K562 (cell line): ENCODE data around the gene PSRC1. TPM values are rescaled to one million over a fixed set of nuclear protein-coding genes. Genes with fewer than 3 reads are reported as not detected.

Source experiments
- BACH1 ChIP-seq: fragments of 200-800 bp; sonication (Bioruptor generic); IDR thresholded peaks from 2 replicates; pipeline ENCODE4 v1.6.1; 2016; ENCODE audit warnings: missing genetic modification characterization, missing compliant biosample characterization
- CBX1 ChIP-seq: sonication (generic); IDR thresholded peaks from 2 replicates; pipeline ENCODE4 v1.6.1; 2016; ENCODE audit warnings: antibody characterized with exemption, low read depth, mild to moderate bottlenecking
- ERF ChIP-seq: fragments of 450-650 bp; formaldehyde crosslinking; IDR thresholded peaks from 2 replicates; pipeline ENCODE4 v1.4.0; 2020; ENCODE audit warnings: mild to moderate bottlenecking, mixed read lengths
- KAT7 ChIP-seq: sonication (generic); formaldehyde crosslinking; IDR thresholded peaks from 2 replicates; pipeline ENCODE4 v1.8.0; 2022; ENCODE audit warnings: missing genetic modification reagents, mild to moderate bottlenecking, borderline replicate concordance
- RAD51 ChIP-seq: fragments of 450-650 bp; IDR thresholded peaks from 2 replicates; pipeline ENCODE4 v1.7.1; 2016; ENCODE audit warnings: low read depth, mild to moderate bottlenecking, borderline replicate concordance
- ZNF699 ChIP-seq: fragments of 250-450 bp; sonication (Bioruptor Pico); IDR thresholded peaks from 2 replicates; pipeline ENCODE4 v1.8.0; 2021; ENCODE audit warnings: mild to moderate bottlenecking, moderate library complexity; ENCODE audit not compliant: insufficient replicate concordance
- polyA plus RNA-seq, 8 experiments: library from polyadenylated mRNA; depleted of rRNA in 4 of 8; stranded (reverse) in 5 of 8; unstranded in 3 of 8; fragments of >200 nt; fragmentation: Nextera tagmentation in 2 of 8; fragmentation: Illumina TruSeq in 1 of 8; extraction: Ambion mirVana in 2 of 8; extraction: Trizol in 1 of 8; gene quantifications; 2 replicates each; pipeline versions ENCODE4 v1.2.1 to v1.2.3, GENCODE V29; 2011 to 2014; ENCODE audit warnings: inconsistent platforms in 1 of 8, missing spikeins in 1 of 8
- total RNA-seq, 7 experiments: library from RNA; depleted of rRNA in 6 of 7; stranded (reverse); fragments of >200 nt in 6 of 7; fragmentation: Illumina TruSeq in 2 of 7; extraction: Trizol in 2 of 7; gene quantifications; 2 replicates each; pipeline versions ENCODE4 v1.2.1 to v1.2.3, GENCODE V29; 2011 to 2021; ENCODE audit warnings: low replicate concordance in 1 of 7
- TF ChIP-seq, protein P1 (sequence below): fragments of 200-800 bp; sonication (Bioruptor generic); IDR thresholded peaks from 2 replicates; pipeline ENCODE4 v1.6.1; 2016; ENCODE audit warnings: missing genetic modification characterization, missing compliant biosample characterization
- TF ChIP-seq, protein P2 (sequence below): fragments of 250-450 bp; sonication (Bioruptor Pico); IDR thresholded peaks from 2 replicates; pipeline ENCODE4 v1.4.0; 2020

PSRC1 gene
- total and polyA plus RNA-seq, 9 of the 15 experiments (the other 6 are each of a cell fraction or from before 2014, with no cell fraction given) = 6.5 to 65.2 (median 39.3) TPM

DNA sequence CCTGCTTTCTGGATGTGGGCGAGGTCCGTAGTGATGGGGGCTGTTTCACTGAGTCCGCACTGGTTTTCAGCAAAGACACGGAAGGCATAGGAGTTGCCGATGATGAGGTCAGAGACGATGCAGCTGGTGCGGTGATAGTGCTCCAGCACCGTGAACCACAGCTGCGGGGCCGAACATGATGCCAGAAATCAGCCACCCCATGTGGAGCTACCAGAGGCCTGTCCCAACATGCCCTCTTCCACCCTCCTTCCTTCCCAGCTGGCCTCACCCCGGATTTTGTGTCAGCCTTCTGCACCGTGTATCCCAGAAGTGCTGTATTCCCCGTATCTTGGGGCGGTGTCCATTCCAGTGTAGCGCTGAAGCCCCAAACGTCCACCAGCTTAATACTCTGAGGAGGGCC is 13.8 kb upstream of the PSRC1 start (continued):
- TF ChIP-seq, protein P1, sequence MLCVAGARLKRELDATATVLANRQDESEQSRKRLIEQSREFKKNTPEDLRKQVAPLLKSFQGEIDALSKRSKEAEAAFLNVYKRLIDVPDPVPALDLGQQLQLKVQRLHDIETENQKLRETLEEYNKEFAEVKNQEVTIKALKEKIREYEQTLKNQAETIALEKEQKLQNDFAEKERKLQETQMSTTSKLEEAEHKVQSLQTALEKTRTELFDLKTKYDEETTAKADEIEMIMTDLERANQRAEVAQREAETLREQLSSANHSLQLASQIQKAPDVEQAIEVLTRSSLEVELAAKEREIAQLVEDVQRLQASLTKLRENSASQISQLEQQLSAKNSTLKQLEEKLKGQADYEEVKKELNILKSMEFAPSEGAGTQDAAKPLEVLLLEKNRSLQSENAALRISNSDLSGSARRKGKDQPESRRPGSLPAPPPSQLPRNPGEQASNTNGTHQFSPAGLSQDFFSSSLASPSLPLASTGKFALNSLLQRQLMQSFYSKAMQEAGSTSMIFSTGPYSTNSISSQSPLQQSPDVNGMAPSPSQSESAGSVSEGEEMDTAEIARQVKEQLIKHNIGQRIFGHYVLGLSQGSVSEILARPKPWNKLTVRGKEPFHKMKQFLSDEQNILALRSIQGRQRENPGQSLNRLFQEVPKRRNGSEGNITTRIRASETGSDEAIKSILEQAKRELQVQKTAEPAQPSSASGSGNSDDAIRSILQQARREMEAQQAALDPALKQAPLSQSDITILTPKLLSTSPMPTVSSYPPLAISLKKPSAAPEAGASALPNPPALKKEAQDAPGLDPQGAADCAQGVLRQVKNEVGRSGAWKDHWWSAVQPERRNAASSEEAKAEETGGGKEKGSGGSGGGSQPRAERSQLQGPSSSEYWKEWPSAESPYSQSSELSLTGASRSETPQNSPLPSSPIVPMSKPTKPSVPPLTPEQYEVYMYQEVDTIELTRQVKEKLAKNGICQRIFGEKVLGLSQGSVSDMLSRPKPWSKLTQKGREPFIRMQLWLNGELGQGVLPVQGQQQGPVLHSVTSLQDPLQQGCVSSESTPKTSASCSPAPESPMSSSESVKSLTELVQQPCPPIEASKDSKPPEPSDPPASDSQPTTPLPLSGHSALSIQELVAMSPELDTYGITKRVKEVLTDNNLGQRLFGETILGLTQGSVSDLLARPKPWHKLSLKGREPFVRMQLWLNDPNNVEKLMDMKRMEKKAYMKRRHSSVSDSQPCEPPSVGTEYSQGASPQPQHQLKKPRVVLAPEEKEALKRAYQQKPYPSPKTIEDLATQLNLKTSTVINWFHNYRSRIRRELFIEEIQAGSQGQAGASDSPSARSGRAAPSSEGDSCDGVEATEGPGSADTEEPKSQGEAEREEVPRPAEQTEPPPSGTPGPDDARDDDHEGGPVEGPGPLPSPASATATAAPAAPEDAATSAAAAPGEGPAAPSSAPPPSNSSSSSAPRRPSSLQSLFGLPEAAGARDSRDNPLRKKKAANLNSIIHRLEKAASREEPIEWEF (CRISPR knock-in tag) = no peak
- TF ChIP-seq RAD51 = no peak
- TF ChIP-seq CBX1 = no peak
- TF ChIP-seq KAT7 (CRISPR knock-in tag) = no peak
- TF ChIP-seq BACH1 (tag) = no peak
- TF ChIP-seq, protein P2, sequence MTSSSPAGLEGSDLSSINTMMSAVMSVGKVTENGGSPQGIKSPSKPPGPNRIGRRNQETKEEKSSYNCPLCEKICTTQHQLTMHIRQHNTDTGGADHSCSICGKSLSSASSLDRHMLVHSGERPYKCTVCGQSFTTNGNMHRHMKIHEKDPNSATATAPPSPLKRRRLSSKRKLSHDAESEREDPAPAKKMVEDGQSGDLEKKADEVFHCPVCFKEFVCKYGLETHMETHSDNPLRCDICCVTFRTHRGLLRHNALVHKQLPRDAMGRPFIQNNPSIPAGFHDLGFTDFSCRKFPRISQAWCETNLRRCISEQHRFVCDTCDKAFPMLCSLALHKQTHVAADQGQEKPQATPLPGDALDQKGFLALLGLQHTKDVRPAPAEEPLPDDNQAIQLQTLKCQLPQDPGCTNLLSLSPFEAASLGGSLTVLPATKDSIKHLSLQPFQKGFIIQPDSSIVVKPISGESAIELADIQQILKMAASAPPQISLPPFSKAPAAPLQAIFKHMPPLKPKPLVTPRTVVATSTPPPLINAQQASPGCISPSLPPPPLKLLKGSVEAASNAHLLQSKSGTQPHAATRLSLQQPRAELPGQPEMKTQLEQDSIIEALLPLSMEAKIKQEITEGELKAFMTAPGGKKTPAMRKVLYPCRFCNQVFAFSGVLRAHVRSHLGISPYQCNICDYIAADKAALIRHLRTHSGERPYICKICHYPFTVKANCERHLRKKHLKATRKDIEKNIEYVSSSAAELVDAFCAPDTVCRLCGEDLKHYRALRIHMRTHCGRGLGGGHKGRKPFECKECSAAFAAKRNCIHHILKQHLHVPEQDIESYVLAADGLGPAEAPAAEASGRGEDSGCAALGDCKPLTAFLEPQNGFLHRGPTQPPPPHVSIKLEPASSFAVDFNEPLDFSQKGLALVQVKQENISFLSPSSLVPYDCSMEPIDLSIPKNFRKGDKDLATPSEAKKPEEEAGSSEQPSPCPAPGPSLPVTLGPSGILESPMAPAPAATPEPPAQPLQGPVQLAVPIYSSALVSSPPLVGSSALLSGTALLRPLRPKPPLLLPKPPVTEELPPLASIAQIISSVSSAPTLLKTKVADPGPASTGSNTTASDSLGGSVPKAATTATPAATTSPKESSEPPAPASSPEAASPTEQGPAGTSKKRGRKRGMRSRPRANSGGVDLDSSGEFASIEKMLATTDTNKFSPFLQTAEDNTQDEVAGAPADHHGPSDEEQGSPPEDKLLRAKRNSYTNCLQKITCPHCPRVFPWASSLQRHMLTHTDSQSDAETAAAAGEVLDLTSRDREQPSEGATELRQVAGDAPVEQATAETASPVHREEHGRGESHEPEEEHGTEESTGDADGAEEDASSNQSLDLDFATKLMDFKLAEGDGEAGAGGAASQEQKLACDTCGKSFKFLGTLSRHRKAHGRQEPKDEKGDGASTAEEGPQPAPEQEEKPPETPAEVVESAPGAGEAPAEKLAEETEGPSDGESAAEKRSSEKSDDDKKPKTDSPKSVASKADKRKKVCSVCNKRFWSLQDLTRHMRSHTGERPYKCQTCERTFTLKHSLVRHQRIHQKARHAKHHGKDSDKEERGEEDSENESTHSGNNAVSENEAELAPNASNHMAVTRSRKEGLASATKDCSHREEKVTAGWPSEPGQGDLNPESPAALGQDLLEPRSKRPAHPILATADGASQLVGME = no peak
- TF ChIP-seq ZNF699 (CRISPR knock-in tag) = no peak
- TF ChIP-seq ERF (CRISPR knock-in tag) = no peak
